Hypothalamus (tissue), 51 donors: ENCODE data around the gene LCOR.
"Not testable (repeated sequence)": the region's sequence is repeated elsewhere in the genome, so short reads cannot be mapped to it uniquely, and the experiment has no call there.

Source experiments
- DNase-seq, 51 donors: peaks; one replicate each; lab custom pipeline; 2025; lab: John Stamatoyannopoulos, UW

LCOR gene

GRCh38 chr10:97024168-97025073, 192.3 kb downstream of the LCOR start:
- DNase-seq: peak in 2 of 51 donors; percentile 11 to 15

GRCh38 chr10:97025613-97026242, 193.6 kb downstream of the LCOR start:
- DNase-seq: peak in 34 of 51 donors; percentile 5 to 76 (median 40)

- no peak for DNase-seq
Measured at GRCh38 chr10:97028126-97028831, 196.2 kb downstream of the LCOR start.

DNA sequence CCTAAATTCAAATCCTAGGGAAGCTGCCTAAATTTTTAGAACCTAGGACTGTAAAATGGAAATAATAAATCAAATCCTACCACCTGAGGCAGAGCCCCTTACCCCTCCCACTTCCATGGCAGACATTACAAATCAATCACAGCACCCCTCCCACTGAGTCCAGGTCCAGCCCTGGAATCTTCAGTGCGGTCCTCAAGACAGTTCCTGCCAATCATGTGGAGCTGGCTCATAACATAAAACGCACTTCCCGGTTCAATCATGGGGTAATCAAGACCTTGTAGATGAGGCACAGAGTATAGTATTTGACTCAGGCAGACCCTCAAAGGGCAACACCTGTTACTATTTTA, 196.7 kb downstream of the LCOR start:
- no peak for DNase-seq

DNA sequence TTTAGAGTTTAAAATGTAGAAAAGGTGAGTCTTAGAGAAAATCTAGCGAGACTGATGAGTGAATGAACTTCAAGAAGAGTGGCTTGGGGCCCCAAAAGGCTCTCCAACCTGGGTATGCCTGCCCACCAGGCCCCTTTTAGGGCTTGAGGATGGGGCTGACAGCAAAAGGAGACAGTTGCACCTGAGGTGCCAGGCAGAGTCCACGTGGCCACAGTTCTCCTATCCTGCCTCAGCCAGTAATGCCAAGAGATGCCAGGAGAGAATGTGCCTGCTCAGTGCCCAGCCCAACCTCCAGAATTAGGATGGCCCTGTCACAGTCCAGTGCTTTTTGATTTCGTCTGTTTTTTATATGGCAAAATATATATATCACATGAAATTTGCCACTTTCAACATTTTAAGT, 197.2 kb downstream of the LCOR start:
- no peak for DNase-seq

DNA sequence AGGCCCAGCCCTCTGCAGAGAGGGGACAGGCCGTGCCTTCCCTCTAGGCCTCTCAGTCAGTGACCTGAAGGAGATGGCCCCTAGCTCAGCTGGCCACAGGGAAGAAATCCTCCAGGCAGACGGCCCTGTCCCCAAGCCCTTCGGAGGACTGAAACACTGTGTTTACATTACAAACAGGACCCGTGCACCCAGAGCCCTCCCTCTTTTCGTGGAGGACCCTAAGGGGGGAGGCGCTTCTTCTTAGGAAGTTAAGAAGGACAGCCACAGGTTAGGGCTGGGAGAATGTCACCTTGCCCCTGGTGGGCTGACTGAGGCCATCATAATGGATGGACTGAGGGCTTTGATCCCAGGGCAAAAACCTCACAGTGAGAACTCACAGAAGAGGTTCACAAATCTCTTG, 198.8 kb downstream of the LCOR start:
- DNase-seq: no peak

GRCh38 chr10:97031459-97031858, 199.4 kb downstream of the LCOR start:
- DNase-seq: no peak

GRCh38 chr10:97032624-97033023, 200.5 kb downstream of the LCOR start:
- peak in 1 of 51 donors; percentile 46 for DNase-seq

GRCh38 chr10:97033841-97034240, 201.7 kb downstream of the LCOR start:
- DNase-seq: not testable (repeated sequence)

DNA sequence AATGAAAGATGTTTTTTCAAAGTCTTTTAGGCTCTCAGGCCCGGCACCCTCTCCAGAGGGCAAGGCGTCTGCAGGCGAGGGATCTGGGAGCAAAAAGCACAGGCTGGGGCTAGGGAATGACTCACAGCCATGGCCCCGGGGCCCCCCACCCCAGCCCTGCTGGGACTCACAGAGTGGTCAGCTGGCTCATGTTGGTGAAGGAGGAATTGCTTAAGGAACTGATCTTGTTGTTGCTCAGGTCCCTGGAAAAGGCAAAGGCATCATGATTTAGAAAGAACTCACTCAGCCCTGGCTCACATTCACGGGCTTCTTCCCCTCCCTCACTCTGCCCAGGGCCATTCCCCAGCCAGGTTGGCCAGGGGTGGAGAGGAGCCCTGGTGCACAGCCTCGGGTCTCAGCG, 202.2 kb downstream of the LCOR start:
- DNase-seq: no peak

DNA sequence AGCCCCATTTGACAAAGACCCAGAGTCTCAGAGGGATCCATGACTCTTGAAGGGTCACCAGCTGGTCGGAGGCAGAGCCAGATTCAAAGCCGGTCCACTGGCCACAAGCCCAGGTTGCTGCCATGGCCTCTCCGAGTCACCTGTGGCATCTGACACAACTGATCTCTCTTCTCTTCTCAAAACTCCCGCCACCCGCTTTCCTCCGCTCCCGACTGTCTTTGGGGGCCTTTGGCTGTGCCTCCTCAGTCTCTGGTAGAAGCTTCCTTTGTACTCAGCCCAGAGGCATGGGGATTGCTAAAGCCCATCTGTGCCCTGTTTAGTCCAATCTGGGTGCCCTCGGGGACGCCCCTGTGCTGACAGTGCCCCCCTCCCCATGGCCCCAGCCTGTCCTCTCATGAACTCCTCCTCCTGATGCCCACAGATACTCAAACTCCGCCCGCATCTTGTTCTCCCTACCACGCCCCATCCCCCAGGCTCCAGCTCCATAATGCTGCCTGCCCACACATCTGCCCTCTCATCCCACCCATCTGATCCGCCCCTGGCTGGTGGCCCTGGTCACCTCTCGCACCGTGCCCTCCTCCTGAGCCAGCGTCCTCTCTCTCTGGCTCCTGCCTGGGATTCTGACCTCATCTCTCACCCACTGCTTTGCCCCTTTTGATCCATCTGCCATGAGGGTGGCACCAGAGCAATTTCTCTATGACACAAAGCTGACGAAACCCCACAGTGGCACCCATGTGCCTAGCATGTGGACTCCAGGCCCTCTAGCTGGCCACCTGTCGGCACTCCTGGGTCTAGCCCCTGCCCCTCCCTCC, 203.1 kb downstream of the LCOR start:
- DNase-seq: no peak

- DNase-seq: peak in 49 of 51 donors; percentile 5 to 83 (median 52)
Measured at GRCh38 chr10:97037365-97038361, 205.6 kb downstream of the LCOR start.

DNA sequence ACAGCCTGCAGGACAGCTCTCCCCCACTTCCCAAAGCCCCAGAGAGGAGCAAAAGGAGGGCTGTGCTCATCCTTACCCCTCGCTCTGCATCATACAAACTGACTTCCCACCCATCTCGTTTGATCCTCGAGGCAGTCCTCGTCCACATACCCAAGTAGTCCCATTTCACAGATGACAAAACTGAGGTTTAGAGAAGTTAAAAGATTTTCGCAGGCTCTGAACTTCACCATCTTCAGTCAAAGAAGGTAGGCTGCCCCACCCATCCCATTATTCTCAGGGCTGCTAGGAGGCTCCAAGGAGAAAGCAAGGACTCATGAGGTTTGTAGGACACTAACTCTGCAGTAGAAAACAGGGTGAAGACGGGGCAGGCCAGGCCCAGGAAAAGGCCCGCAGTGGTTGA, 206.6 kb downstream of the LCOR start:
- no peak for DNase-seq

DNA sequence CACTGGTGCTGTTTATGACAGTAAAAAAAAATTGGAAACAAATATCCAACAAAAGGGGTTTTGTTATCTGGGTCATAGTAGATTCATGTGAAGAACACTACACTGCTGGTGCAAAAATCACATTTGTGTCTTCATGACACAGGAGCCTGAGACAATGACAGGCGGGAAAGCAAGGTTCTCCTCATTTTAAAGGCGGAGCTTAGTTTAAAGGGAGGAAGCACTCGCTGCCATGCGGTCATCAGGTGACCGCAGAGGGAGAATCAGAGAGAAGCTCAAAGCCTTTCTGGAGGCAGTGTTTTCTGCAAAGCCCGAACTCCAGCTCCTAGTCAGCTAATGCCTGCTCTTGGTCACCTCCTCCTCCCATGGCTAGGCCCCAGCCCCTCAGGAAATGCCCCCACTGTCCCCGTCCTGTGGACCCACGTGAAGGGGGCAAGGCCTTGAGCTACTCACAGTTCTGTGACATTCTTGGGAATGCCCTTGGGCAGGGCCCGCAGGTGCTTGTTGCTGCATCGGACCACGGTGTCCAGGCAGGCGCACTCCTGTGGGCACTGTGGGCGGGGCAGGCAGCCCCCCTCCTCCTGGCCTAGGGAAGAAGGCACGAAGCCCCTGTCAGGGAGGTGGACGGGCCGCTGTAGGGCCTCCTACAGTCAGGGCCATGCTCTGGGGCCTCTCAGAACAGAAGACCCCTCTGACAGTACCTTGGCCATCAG, 207.6 kb downstream of the LCOR start:
- DNase-seq: no peak

DNA sequence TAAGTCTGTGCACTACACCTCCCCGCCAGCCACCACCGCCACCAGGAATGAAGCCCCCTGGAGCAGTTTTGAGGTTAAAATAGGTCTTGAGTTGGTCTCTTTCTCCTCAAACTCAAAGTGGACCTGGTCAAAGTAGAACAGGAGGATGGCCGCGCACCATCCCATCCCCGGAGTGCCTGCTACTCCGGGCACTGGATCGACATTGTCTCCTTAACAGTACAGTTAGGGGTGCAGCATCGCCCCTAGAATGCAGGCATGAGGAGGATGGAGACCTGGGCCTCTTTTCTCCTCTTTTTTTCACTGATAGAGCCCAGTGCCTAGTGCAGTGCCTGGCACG, 208.1 kb downstream of the LCOR start:
- no peak for DNase-seq

- no peak for DNase-seq
Measured at GRCh38 chr10:97040706-97041105, 208.6 kb downstream of the LCOR start.

DNA sequence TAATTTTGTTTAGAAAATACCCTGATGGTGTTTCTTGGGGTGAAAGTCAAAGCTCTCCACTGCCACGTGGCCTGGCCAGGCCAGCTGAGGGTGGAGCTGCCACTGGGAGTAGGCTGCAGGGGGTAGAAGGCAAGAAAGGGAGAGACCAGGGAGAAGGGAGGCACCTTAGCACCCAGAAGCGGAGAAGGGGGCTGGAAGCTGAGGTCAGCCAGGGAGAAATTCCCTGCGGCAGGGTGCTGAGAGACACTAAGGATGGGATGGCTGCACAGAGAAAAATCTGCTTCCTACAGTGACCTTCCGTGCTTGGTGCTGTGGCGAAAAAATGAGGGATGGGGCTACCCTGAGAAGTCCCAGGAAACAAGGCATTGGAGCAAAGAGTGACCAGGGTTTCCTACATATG, 210.0 kb downstream of the LCOR start:
- no peak for DNase-seq

GRCh38 chr10:97042716-97043562, 210.8 kb downstream of the LCOR start:
- peak in 1 of 51 donors; percentile 7 for DNase-seq
